Cardiac muscle cell (in vitro differentiated cells and primary cell): Measurements from ENCODE around the gene RGS14. TPM values are rescaled to one million over a fixed set of nuclear protein-coding genes. Genes with fewer than 3 reads are reported as not detected.

Experiments
- DNase-seq, 2 donors: peaks; one replicate each; pipeline versions ENCODE4 v3.0.0 to v3.0.0-alpha.2; 2010 to 2017; ENCODE audit warnings: low read depth in 1 of 2, low spot score in 1 of 2
- H3K27ac ChIP-seq: fragments of 200-600 bp; sonication (generic); 2 replicates; pipeline ENCODE4 v1.5.1; 2016
- H3K27me3 ChIP-seq: fragments of 200-600 bp; sonication (generic); 2 replicates; pipeline ENCODE4 v1.6.0; 2016; ENCODE audit warnings: control low read depth
- H3K36me3 ChIP-seq: fragments of 200-600 bp; sonication (generic); 2 replicates; pipeline ENCODE4 v1.5.1; 2016; ENCODE audit warnings: control low read depth
- H3K4me1 ChIP-seq: fragments of 200-600 bp; sonication (generic); 2 replicates; pipeline ENCODE4 v1.8.1; 2017; ENCODE audit warnings: low read depth, mild to moderate bottlenecking, mixed run types
- H3K4me3 ChIP-seq: fragments of 200-600 bp; sonication (generic); 2 replicates; pipeline ENCODE4 v1.5.1; 2016; ENCODE audit warnings: mild to moderate bottlenecking
- H3K9me3 ChIP-seq: fragments of 200-600 bp; sonication (generic); 2 replicates; pipeline ENCODE4 v1.5.1; 2017; ENCODE audit warnings: low read depth, mild to moderate bottlenecking, control low read depth
- polyA plus RNA-seq: library from polyadenylated mRNA; unstranded; fragments of >200 nt; fragmentation: Nextera tagmentation; extraction: Ambion mirVana; gene quantifications from 2 replicates; pipeline ENCODE4 v1.2.1, GENCODE V29; 2016
- total RNA-seq: library from RNA; depleted of rRNA; stranded (reverse); fragments of >200 nt; gene quantifications from 2 replicates; pipeline ENCODE4 v1.2.3, GENCODE V29; 2016
- TF ChIP-seq, protein P1 (sequence below): IDR thresholded peaks from 2 replicates; pipeline ENCODE4 v1.5.1; 2012; ENCODE audit warnings: low read depth, mild to moderate bottlenecking, low read length

The RGS14 gene
- total and polyA plus RNA-seq, 2 experiments from 2014 or later: 33.6 to 139 TPM

DNA sequence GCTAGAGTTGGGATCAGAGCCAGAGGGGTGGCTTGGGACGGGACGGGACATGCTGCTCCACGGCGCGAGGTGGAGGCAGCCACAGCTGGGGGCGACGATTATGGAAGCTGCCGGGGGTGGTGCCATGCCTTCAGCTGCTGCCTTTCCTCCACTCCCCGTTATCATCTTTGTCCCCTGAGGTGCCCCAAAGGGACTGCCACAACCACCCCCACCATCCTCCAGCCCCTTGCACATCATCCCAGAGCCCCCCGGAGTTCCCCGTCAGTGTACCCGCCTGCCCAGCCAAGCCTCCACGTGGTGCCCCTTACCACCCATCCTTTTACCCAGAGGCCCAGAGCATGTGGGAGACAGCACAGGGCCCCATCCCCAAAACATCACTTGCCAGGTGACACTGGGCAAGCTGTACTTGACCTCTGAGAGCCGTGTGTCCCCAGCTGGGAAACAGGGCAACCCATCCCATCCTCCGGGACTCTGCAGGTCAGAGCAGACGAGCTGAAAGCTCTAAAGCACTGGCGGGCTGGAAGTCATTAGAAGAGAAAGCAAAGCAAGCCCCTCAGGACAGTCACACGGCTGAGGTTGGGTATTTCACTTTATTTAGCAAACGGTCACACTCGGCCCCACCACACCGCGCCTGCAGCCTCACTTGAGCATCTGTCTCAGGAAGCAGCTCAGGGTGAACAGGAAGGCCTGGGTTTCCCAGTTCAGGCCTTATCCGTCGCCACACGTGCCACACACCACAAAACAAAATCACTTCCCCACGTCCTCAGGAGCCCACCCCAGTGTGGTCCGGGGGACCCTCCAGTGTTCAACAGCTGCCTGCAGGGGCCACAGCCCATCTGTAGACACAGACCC is 26.5 kb upstream of the RGS14 start:
- H3K4me1 ChIP-seq: no peaks in the 10 kb centered on the region
- TF ChIP-seq, protein P1, sequence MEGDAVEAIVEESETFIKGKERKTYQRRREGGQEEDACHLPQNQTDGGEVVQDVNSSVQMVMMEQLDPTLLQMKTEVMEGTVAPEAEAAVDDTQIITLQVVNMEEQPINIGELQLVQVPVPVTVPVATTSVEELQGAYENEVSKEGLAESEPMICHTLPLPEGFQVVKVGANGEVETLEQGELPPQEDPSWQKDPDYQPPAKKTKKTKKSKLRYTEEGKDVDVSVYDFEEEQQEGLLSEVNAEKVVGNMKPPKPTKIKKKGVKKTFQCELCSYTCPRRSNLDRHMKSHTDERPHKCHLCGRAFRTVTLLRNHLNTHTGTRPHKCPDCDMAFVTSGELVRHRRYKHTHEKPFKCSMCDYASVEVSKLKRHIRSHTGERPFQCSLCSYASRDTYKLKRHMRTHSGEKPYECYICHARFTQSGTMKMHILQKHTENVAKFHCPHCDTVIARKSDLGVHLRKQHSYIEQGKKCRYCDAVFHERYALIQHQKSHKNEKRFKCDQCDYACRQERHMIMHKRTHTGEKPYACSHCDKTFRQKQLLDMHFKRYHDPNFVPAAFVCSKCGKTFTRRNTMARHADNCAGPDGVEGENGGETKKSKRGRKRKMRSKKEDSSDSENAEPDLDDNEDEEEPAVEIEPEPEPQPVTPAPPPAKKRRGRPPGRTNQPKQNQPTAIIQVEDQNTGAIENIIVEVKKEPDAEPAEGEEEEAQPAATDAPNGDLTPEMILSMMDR: no peak
- DNase-seq: no peak
- H3K9me3 ChIP-seq: no peaks in the 10 kb centered on the region
- no peak overlapping the region for H3K4me3 ChIP-seq
- no peaks in the 10 kb centered on the region for H3K27me3 ChIP-seq
- peaks cover 23% of the 10 kb centered on the region for H3K36me3 ChIP-seq
- H3K27ac ChIP-seq: no peak overlapping the region

DNA sequence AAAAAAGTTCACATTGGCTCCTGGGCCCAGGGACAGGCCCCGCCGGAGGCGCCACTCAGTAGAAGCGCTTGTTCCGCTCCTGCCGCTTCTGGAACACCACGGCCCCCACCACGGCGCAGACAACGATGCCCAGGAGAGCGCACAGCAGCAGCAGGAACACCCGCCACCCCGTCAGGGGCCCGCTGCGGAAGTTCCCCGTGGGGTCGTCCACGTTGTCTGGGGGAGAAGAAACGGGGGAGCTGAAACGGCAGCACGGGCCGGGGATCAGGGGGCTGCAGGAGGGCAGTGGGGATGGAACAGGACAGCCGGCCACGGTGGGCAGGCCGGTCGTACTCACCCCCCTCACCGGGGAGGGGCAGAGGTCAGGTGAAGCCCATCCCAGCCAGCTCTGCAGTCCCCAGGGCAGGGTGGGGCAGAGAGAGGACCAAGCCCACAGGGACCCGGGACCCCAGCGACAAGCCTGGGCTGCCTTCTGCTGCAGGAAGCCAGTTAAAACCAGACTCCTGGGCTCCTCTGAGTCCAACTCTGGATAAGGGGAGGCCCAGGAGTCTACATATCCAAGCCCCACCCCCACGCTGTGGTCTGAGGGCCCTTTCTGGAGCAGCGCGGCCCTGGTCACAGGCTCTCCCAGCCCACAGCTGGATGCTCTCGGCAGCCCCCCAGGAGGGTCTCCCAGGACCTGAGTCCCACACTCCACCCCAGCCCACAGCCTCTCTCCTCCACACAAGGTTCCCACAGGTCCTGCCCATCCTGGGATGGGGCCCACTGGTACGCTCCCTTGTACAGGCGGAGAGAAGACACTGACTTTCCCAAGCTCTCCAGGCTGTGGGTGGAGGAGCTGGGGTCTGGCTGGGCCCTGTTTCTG is 25.5 kb upstream of the RGS14 start:
- peaks cover 25% of the 10 kb centered on the region for H3K36me3 ChIP-seq
- no peak overlapping the region for H3K4me3 ChIP-seq
- TF ChIP-seq, protein P1: no peak
- no peaks in the 10 kb centered on the region for H3K9me3 ChIP-seq
- H3K4me1 ChIP-seq: no peaks in the 10 kb centered on the region
- no peak for DNase-seq
- no peak overlapping the region for H3K27ac ChIP-seq
- no peaks in the 10 kb centered on the region for H3K27me3 ChIP-seq

DNA sequence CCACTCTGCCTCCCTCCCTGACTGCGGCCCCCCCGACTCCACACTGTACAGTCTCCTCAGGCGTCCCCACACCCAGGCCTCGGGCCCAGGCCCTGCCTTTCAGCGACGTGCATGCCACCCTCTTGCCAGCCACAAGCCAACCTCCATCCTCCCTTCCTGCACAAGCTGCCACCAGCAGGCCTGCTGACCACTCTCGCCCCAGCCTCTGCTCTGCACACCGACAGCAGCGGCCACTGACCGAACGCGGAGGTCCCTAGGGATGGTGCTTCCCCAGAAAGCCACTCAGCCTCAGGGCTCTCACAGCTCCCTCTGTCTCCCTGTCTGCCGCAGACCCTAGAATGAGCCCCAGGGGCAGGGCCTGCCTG is 24.8 kb upstream of the RGS14 start:
- Histone ChIP-seq H3K4me1 (no peaks in the 10 kb centered on the region), H3K36me3 (peaks cover 28% of the 10 kb centered on the region)
- DNase-seq: no peak

DNA sequence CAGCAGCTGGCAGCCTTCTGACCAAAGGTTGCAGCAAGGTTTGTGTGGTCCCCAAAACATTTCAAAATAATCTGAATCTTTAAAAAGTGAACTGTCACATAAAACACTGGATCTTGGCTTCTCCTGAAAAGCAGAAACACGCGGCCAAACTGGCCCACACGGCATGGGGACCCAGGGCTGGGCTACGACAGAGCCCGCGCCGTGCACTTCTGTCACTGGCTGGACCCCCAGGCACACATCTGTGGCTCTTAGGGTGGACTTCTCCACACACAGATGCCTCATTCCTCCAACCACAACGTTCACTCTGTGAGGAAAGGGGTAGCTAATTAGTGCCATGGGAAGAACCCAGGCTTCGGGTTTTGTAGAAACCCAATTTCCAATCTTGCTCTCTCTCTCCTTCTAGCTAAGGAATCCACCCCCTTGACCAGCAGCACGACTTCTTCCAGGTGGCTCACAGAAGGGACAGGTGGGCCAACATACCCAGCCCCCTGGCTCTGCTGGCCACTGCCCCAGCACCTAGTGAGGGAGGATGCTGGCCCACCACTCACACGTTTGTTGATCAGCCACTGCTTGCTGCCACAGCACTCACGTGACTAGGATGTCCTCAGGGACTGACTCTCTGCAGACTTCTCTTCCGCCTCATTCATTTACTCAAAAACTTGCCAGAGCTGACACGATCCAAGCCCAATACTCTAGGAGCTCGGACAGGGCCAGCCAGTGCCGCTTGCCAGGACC is 24.1 kb upstream of the RGS14 start:
- H3K4me1 ChIP-seq: no peaks in the 10 kb centered on the region
- no peaks in the 10 kb centered on the region for H3K27me3 ChIP-seq
- TF ChIP-seq, protein P1: no peak
- H3K36me3 ChIP-seq: peaks cover 28% of the 10 kb centered on the region
- H3K4me3 ChIP-seq: no peak overlapping the region
- DNase-seq: no peak
- H3K9me3 ChIP-seq: no peaks in the 10 kb centered on the region
- H3K27ac ChIP-seq: no peak overlapping the region

More for the DNA sequence above, 24.8 kb upstream of the RGS14 start:
- H3K27ac ChIP-seq: no peak overlapping the region
- H3K27me3 ChIP-seq: no peaks in the 10 kb centered on the region
- TF ChIP-seq, protein P1: no peak
- no peak overlapping the region for H3K4me3 ChIP-seq
- no peaks in the 10 kb centered on the region for H3K9me3 ChIP-seq

DNA sequence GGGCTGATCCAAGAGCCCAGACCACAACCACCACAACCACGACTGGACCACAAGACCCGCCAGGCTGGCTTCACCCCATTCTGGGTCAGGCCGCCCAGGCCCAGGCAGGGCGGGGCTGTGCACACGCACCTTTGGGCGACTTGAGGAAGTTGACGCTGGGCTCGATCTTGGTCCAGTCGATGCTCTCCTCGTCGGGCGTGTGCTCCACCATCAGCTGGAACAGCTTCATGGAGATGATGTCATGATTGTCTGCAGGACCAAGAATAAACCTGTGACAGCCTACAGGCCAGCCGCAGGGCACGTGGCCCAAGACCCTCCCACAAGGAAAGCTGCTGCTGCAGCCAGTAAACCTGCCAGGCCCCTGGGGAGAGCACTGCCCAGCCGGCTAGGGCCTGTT is 23.6 kb upstream of the RGS14 start:
- Histone ChIP-seq H3K4me1 (no peaks in the 10 kb centered on the region), H3K4me3 (no peak overlapping the region), H3K27me3 (no peaks in the 10 kb centered on the region), H3K9me3 (no peaks in the 10 kb centered on the region), H3K27ac (no peak overlapping the region), H3K36me3 (peaks cover 28% of the 10 kb centered on the region)
- TF ChIP-seq, protein P1: no peak
- DNase-seq: no peak
